Activated CD8-positive, alpha-beta memory T cell treated with anti-CD3 and anti-CD28 coated beads, Interleukin-2, amount 50 U/mL, for 1 hour (primary cell): ENCODE results near the gene STAG3.
A peak's percentile ranks its signal among the peaks of the same experiment; 100 is the strongest.
"Not testable (repeated sequence)": the region's sequence is repeated elsewhere in the genome, so short reads cannot be mapped to it uniquely, and the experiment has no call there.

ENCODE experiments used
- DNase-seq: peaks from one replicate; pipeline ENCODE4 v3.0.0-alpha.2; 2020; ENCODE audit errors: extremely low read depth

STAG3 gene, protein sequence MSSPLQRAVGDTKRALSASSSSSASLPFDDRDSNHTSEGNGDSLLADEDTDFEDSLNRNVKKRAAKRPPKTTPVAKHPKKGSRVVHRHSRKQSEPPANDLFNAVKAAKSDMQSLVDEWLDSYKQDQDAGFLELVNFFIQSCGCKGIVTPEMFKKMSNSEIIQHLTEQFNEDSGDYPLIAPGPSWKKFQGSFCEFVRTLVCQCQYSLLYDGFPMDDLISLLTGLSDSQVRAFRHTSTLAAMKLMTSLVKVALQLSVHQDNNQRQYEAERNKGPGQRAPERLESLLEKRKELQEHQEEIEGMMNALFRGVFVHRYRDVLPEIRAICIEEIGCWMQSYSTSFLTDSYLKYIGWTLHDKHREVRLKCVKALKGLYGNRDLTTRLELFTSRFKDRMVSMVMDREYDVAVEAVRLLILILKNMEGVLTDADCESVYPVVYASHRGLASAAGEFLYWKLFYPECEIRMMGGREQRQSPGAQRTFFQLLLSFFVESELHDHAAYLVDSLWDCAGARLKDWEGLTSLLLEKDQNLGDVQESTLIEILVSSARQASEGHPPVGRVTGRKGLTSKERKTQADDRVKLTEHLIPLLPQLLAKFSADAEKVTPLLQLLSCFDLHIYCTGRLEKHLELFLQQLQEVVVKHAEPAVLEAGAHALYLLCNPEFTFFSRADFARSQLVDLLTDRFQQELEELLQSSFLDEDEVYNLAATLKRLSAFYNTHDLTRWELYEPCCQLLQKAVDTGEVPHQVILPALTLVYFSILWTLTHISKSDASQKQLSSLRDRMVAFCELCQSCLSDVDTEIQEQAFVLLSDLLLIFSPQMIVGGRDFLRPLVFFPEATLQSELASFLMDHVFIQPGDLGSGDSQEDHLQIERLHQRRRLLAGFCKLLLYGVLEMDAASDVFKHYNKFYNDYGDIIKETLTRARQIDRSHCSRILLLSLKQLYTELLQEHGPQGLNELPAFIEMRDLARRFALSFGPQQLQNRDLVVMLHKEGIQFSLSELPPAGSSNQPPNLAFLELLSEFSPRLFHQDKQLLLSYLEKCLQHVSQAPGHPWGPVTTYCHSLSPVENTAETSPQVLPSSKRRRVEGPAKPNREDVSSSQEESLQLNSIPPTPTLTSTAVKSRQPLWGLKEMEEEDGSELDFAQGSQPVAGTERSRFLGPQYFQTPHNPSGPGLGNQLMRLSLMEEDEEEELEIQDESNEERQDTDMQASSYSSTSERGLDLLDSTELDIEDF

DNA sequence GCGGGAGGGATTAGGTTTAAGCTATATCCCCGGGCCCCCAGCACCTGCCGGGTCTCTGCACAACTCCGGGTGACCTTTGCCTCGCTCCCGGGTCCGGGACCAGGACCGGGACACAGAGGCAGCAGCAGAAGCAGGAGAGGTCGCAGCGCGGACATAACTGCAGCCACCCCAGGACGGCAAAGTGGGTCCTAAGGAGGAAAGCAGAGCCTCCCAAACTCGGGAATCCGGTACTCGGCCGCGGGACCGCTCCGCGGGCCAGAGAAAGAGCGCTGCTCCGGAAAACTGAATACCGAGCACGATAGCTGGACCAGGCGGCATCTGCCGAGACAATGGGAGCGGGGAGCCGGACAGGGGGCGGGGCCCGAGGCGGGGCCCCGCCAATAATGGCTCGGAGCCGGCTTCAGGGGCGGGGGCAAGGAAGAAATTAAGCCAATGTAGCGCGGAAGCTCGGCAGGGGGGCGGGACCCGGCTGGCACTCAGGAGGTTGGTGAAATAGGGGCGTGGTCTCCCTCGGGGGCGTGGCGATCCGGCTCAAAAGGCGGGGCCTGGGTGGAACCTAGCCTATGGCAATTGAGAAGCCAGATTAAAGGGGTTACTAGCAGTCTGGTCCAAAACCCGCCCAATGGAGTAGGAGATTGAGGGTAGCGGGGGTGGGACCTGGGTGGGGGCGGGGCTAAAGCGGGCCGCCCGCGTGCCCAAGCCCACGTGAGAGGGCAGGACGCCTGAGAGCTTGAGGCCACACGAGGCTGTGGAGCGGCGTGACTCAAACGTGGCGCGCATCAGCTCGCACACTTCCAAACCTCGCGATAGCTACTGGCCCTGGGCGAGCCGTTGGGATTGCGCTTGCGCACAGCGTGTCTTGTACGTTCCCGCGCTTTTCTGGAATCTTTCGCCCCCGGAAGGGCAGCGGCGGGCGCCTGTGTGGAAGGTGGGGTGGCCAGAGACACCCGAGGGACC is at the start of gene STAG3, which contains the start of gene GPC2:
Gene STAG3 (plus strand): TSS at position 874 of the 957 bp plus-strand sequence. CDS start 2,639 bp downstream, outside the sequence.
Gene GPC2 (minus strand): TSS at position 337 of the 957 bp plus-strand sequence. CDS start 182 bp downstream, at position 155.
- DNase-seq = peak; percentile 87

- DNase-seq = no peak
Observed at GRCh38 chr7:100128637-100128963, 49.1 kb upstream of the STAG3 start.

- DNase-seq = not testable (repeated sequence)
Observed at GRCh38 chr7:100130220-100130607, 47.5 kb upstream of the STAG3 start.

GRCh38 chr7:100130608-100131453 is 46.9 kb upstream of the STAG3 start:
- DNase-seq = no peak

- no peak for DNase-seq
Observed at GRCh38 chr7:100132126-100132525, 45.6 kb upstream of the STAG3 start.

GRCh38 chr7:100132697-100133151 is 45.0 kb upstream of the STAG3 start:
- DNase-seq = no peak

DNA sequence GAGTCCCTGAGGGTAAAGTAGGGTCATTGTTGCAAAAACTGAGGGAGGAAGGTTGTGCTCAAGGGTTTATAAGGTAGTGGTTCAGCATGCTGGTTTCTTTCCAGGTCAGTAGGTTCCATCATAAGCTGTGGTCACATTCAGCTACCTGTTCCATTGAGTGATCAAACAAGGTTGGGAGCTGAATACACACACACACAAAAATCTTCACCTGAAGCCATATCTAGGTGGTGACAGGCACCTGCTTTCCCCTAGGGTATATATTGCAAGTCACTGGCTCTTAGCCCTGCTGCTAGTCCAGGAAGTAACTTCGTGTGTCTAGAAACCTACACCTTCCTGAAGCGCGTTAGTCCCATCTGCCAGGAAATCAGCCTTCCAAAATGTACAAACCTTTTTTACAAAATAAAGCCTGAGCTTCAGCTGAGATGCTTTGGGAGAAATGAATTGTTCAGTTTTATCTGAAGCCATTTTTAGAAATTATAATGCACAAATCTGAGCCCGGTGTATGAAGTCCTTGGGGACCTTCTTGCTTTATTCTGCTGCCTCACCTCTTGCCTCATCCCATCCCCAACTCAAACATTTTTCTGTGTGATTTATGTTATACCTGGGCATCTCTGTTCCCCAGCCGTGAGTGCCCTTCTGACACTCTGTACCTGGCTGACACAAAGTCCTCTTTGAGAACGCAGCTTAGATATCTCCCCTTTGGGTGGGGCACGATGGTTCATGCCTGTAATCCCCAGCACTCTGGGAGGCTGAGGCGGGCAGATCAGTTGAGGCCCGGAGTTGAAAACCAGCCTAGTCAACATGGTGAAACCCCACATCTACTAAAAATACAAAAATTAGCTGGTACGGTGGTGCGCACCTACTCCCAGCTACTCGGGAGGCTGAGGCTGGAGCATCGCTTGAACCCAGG is 39.6 kb upstream of the STAG3 start:
- no peak for DNase-seq

- DNase-seq = no peak
Observed at GRCh38 chr7:100141555-100141949, 36.2 kb upstream of the STAG3 start.

GRCh38 chr7:100142461-100142860 is 35.3 kb upstream of the STAG3 start:
- no peak for DNase-seq

DNA sequence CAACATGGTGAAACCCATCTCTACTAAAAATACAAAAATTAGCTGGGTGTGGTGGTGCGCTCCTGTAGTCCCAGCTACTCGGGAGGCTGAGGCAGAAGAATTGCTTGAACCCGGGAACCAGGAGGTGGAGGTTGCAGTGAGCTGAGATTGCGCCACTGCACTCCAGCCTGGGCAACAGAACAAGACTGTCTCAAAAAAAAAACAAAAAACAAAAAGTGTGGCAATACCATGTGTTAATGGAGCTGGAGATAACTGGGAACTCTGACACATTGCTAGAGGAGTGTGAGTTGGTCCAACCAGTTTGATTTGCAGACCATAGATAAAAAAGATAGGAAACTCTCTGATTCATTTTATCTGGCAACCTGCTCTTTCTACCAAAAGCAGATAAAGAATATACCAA is 31.4 kb upstream of the STAG3 start:
- DNase-seq = not testable (repeated sequence)

DNA sequence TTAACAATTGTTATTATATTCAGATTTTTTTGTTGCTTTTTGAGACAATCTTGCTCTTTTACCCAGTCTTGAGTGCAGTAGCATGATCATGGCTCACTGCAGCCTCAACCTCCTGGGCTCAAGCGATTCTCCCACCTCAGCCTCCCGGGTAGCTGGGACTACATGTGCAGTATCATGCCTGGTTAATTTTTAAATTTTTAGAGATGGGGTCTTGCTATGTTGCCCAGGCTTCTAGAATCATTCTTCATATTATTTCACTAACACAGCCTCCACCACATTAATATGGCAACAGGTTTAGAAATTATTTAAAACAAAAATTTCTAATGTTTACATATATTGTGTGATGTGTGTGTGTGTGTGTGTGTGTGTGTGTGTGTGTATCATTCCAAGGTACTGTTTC is 30.4 kb upstream of the STAG3 start:
- DNase-seq = no peak

DNA sequence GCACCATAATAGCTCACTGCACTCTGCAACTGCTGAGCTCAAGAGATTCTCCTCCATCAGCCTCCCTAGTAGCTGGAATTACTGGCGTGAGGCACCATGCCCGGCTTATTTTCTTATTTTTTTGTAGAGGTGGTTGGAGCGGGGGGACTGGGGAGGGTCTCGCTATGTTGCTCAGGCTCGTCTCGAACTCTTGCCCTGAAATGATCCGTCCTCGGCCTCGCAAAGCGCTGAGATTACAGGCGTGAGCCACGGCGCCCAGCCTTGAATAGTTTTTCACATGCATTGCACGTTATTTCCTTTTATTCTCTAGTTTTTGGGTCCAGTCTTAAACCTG is 29.5 kb upstream of the STAG3 start:
- no peak for DNase-seq

DNA sequence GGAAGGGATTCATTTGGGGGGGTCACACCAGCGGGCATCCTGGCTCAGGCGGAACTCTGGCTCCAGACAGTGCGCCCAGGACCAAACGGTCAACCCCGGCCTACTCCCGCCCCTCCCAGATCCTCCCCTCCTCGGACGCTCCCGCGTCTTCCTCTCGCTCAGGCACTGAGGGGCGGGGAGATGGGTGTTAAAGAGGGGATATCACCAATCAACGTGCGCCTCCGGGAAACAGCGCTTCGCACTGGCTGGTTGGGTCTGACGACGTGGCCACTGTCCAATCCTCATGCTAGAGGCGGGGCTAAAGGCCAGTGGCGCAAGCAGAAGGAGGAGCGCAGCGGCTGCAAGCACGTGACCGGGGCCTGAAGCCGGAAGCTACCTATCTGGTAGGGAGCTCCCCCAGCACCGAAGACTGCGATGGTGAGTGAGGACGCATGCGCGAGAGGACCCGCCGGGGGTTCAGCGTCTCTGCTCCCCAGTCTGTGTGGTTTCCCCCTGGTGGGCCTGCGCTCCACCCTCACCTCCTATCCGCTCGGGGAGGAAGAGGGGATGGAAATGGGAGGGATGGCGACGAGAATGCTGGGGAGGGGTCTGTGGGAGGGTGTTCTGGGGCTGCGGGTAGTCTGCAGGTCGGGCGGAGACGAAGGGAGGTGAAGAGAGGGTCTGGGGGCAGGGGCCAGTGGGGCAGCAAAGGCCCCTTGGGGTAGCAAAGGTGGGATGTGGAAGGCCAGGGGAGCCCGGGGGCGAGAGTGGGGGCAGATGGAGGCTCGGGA is 29.0 kb upstream of the STAG3 start, which contains the start of gene LAMTOR4:
Gene LAMTOR4 (plus strand): TSS at position 360 of the 770 bp plus-strand sequence. CDS start 55 bp downstream, at position 415.
- peak; percentile 95 for DNase-seq

DNA sequence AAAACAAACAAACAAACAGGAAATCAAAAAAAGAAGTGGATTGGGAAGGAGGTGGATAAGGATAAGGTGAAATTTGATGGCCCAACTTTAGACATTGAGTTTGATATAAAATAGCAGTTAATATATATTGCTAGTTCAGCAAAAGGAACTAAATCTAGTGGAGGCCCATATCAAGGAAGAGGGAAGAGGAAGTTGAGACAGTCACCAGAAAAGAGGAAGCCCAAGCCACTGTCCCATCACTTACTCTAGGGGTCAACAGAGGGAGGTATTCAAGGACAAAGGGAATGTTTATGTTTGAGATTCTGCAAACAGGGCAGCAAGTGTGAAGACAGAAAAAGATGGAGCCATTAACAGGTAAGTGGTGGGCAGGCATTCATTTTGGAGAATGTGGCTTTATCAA is 25.3 kb upstream of the STAG3 start:
- DNase-seq = no peak

DNA sequence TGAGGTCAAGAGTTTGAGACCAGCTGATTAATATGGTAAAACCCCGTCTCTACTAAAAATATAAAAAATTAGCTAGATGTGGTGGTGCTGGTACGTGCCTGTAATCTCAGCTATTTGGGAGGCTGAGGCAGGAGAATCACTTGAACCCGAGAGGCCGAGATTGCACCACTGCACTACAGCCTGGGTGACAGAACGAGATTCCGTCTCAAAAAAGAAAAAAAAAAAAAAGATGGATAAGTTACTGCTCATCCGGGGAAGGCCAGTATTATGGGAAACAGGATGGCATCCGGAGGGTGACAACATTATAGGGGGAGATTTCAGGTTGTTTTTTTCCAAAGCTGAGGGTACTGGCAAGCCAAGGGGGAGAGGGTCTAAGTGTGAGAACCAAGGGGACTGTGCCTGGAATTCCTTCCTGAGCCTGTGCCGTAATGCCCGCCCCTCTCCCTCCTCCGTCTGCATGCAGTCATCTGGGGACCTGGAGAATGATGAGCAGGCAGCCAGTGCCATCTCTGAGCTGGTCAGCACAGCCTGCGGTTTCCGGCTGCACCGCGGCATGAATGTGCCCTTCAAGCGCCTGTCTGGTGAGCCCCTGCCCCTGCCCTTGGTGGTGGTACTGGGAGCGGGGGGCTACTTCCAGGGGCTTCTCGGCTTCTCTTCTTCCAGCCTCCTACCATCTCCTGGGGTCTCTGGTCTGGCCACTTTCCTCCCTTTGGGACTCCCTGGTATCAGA is 24.6 kb upstream of the STAG3 start:
- DNase-seq = no peak

- no peak for DNase-seq
Observed at GRCh38 chr7:100153708-100154535, 23.8 kb upstream of the STAG3 start.
